ENCODE results near the gene BACE1.

The BACE1 gene

DNA sequence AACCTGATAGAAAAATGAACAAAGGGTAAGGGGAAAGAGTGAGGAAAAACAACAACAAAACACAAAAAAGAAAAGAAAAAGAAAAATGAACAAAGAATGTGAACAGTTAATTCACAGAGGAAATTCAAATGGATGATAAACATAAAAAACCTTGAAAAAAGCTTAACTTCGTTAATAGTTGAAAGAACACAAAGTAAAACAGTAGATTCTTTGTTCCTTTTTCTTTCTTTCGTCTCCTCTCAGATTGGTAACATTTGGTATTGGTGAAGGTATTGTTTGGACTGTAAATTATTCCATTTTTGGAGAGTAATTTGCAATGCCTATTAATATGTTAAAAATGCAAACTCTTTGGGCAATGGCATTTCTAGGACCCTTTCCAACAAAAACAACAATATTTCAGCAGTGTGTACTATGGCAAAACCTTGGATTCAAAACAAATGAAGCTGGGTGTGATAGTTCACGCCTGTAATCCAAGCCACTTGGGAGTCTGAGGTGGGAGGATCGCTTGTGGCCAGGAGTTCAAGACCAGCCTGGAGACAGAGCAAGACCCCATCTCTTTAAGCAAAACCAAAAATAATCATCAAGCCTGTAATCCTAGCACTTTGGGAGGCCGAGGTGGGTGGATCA is 3.3 kb upstream of the BACE1 start:
- TF ChIP-seq CTCF (IDR thresholded peaks at IDR 0.05; ENCODE audit: insufficient read depth, low read depth, low read length, missing control alignments) = no peak
- H3K4me3 ChIP-seq (ENCODE audit: low read length) = no peak overlapping the region
- no peak for DNase-seq (ENCODE audit: low read depth)

- TF ChIP-seq CTCF (IDR thresholded peaks at IDR 0.05; ENCODE audit: insufficient read depth, low read depth, low read length, missing control alignments) = no peak
- H3K4me3 ChIP-seq (ENCODE audit: low read length) = no peak overlapping the region
- DNase-seq (ENCODE audit: low read depth) = no peak
These were observed 2.7 kb upstream of the BACE1 start for GRCh38 chr11:117318738-117319137.

- peak overlapping the region; percentile 77 for H3K4me3 ChIP-seq (ENCODE audit: low read length)
- no peak for TF ChIP-seq CTCF (IDR thresholded peaks at IDR 0.05; ENCODE audit: insufficient read depth, low read depth, low read length, missing control alignments)
- DNase-seq (ENCODE audit: low read depth) = no peak
These were observed 515 bp downstream of the BACE1 start for GRCh38 chr11:117315285-117316196.

- DNase-seq (ENCODE audit: low read depth) = no peak
- H3K4me3 ChIP-seq (ENCODE audit: low read length) = peak overlapping the region; percentile 77
- no peak for TF ChIP-seq CTCF (IDR thresholded peaks at IDR 0.05; ENCODE audit: insufficient read depth, low read depth, low read length, missing control alignments)
These were observed 1.2 kb downstream of the BACE1 start for GRCh38 chr11:117314840-117315239.

DNA sequence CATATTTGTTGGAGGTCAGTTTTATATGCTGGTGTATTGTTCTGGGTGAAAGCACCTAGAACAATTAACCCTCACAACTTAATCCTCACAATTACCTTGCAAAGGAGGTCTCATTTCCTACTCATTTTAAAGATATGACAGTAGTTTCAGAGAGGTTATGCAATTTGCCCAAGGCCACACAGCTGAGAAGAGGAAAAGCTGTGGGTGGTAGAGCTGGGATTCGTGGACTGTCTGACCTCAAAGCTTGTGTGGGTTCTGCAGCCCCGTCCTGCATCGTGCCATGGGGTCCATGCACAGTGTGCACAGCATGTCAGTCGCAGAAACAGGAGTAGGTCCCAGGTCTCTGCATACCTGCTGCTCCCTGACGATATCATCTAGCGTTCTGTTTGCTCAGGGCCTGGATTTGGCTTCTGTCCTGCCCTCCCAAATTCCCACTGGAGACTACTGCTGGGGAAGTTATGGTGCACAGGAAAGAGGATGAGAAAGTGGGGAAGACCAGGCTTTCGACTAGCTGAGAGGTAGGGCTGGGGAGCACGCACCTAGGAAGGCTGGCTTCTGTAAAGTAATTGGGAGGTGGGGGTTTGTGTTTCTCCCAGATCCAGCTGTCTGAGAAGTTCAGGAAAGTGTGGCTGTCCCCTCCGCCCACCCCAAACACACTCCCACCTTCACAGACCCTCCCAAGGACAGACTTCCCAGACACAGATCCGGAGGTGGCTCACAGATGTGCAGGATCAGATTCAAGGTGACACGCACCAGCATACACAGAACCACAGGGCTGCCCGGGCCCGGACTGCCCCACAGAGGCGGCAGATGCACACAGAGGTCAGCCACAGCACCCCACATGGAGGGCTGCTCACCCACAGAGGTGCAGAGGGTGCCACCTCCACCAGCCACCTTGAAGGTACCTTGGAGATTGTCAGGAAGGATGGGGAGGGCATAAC is 2.0 kb downstream of the BACE1 start:
- TF ChIP-seq CTCF (IDR thresholded peaks at IDR 0.05; ENCODE audit: insufficient read depth, low read depth, low read length, missing control alignments) = no peak
- H3K4me3 ChIP-seq (ENCODE audit: low read length) = peak overlapping the region; percentile 77
- DNase-seq (ENCODE audit: low read depth) = no peak

GRCh38 chr11:117313091-117313490 is 3.0 kb downstream of the BACE1 start:
- no peak overlapping the region for H3K4me3 ChIP-seq (ENCODE audit: low read length)
- DNase-seq (ENCODE audit: low read depth) = no peak
- no peak for TF ChIP-seq CTCF (IDR thresholded peaks at IDR 0.05; ENCODE audit: insufficient read depth, low read depth, low read length, missing control alignments)

Data from epithelial cell of esophagus (primary cell).